Activated CD8-positive, alpha-beta T cell treated with anti-CD3 and anti-CD28 coated beads for 36 hours (primary cell): ENCODE results near the gene TSPO. TPM values are rescaled to one million over a fixed set of nuclear protein-coding genes. Genes with fewer than 3 reads are reported as not detected.

Experiments
- ATAC-seq: fragments of 200-7000 bp; cut with Tn5 transposase; one replicate; pipeline ENCODE4 v1.10.0; 2021; ENCODE audit warnings: mild to moderate bottlenecking, moderate library complexity
- CTCF ChIA-PET: fragments of 350-600 bp; sonication (Branson Sonifier 250); formaldehyde crosslinking; loops from one replicate; lab custom pipeline; 2021; ENCODE audit warnings: antibody characterized with exemption; lab: Charles Lee
- POLR2A ChIA-PET: fragments of 350-600 bp; sonication (Branson Sonifier 250); formaldehyde crosslinking; loops from one replicate; lab custom pipeline; 2021; ENCODE audit warnings: antibody characterized with exemption; lab: Charles Lee
- DNase-seq: peaks from one replicate; pipeline ENCODE4 v3.0.0-alpha.2; 2020
- H3K27ac Mint-ChIP-seq: one replicate; pipeline ENCODE4 v1.8.0; 2021; ENCODE audit warnings: mild to moderate bottlenecking, mixed read lengths
- H3K27me3 Mint-ChIP-seq: one replicate; pipeline ENCODE4 v1.8.0; 2021; ENCODE audit warnings: mixed read lengths
- H3K36me3 Mint-ChIP-seq: one replicate; pipeline ENCODE4 v1.8.0; 2021; ENCODE audit warnings: low read depth, mixed read lengths
- H3K4me1 Mint-ChIP-seq: one replicate; pipeline ENCODE4 v1.8.0; 2021; ENCODE audit warnings: low read depth, mixed read lengths
- H3K4me3 Mint-ChIP-seq: one replicate; pipeline ENCODE4 v1.8.0; 2021; ENCODE audit warnings: mild to moderate bottlenecking, moderate library complexity, mixed read lengths
- H3K9me3 Mint-ChIP-seq: one replicate; pipeline ENCODE4 v1.8.0; 2021; ENCODE audit warnings: mixed read lengths
- CTCF ChIP-seq: fragments of 200-600 bp; IDR thresholded peaks from one replicate; pipeline ENCODE4 v1.8.0; 2022; ENCODE audit warnings: antibody characterized with exemption, mild to moderate bottlenecking
- intact Hi-C: fragments of 100-400 bp; cut with micrococcal nuclease; formaldehyde crosslinking; loops from one replicate; pipeline ENCODE4 v1.10.0; 2022
- total RNA-seq, 2 experiments: library from RNA; stranded (reverse); gene quantifications; one replicate each; pipeline ENCODE4 v1.2.3, GENCODE V29; 2021

Gene TSPO
- total RNA-seq, 2 experiments from 2014 or later: 94.8 to 103 TPM

GRCh38 chr22:43127166-43127908 is 24.0 kb upstream of the TSPO start:
- ATAC-seq: no peak

GRCh38 chr22:43128116-43128515 is 23.2 kb upstream of the TSPO start:
- Mint-ChIP-seq H3K4me3 (no peak overlapping the region), H3K27me3 (no peaks in the 10 kb centered on the region), H3K9me3 (no peaks in the 10 kb centered on the region), H3K36me3 (peaks cover 10% of the 10 kb centered on the region), H3K4me1 (peaks cover 17% of the 10 kb centered on the region), H3K27ac (no peak overlapping the region)
- CTCF ChIA-PET: no interaction called here
- ATAC-seq: no peak
- intact Hi-C loops: no loop called here
- DNase-seq: no peak
- POLR2A ChIA-PET: no interaction called here
- no peak for TF ChIP-seq CTCF

More at GRCh38 chr22:43127166-43127908, 24.0 kb upstream of the TSPO start:
- no peak for DNase-seq
- H3K27me3 Mint-ChIP-seq: no peaks in the 10 kb centered on the region
- H3K9me3 Mint-ChIP-seq: no peaks in the 10 kb centered on the region
- no peak for TF ChIP-seq CTCF
- peak overlapping the region; percentile 11 for H3K27ac Mint-ChIP-seq
- ChIA-PET POLR2A (no interaction called here), CTCF (no interaction called here)
- no peak overlapping the region for H3K4me3 Mint-ChIP-seq
- H3K4me1 Mint-ChIP-seq: peaks cover 17% of the 10 kb centered on the region
- H3K36me3 Mint-ChIP-seq: peaks cover 7% of the 10 kb centered on the region
- intact Hi-C loops: no loop called here

GRCh38 chr22:43128928-43129424 is 22.4 kb upstream of the TSPO start:
- DNase-seq (peak; percentile 14), ATAC-seq (no peak)
- CTCF ChIA-PET: no interaction called here
- no peak overlapping the region for H3K27ac Mint-ChIP-seq
- intact Hi-C loops: no loop called here
- H3K9me3 Mint-ChIP-seq: no peaks in the 10 kb centered on the region
- peaks cover 17% of the 10 kb centered on the region for H3K36me3 Mint-ChIP-seq
- no peak for TF ChIP-seq CTCF
- no peak overlapping the region for H3K4me3 Mint-ChIP-seq
- H3K27me3 Mint-ChIP-seq: no peaks in the 10 kb centered on the region
- peaks cover 17% of the 10 kb centered on the region for H3K4me1 Mint-ChIP-seq
- POLR2A ChIA-PET: no interaction called here

- H3K9me3 Mint-ChIP-seq: no peaks in the 10 kb centered on the region
- TF ChIP-seq CTCF: no peak
- POLR2A ChIA-PET: interaction anchor here (1.1 kb wide), 1 partner anchor 165 kb away, joined by 3 read pairs; no protein-coding TSS in a partner anchor
- DNase-seq (no peak), ATAC-seq (no peak)
- intact Hi-C loops: no loop called here
- no peaks in the 10 kb centered on the region for H3K27me3 Mint-ChIP-seq
- CTCF ChIA-PET: interaction anchor here (0.7 kb wide), 1 partner anchor 9 kb away, joined by 3 read pairs; no protein-coding TSS in a partner anchor
- no peak overlapping the region for H3K4me3 Mint-ChIP-seq
- H3K36me3 Mint-ChIP-seq: peaks cover 22% of the 10 kb centered on the region
- no peak overlapping the region for H3K27ac Mint-ChIP-seq
- H3K4me1 Mint-ChIP-seq: peaks cover 17% of the 10 kb centered on the region
These were observed 21.6 kb upstream of the TSPO start for GRCh38 chr22:43129426-43130425.
